Glutamatergic neuron (in vitro differentiated cells): Measurements from ENCODE around the gene AP4M1. TPM values are rescaled to one million over a fixed set of nuclear protein-coding genes. Genes with fewer than 3 reads are reported as not detected.
"Not testable (repeated sequence)": the region's sequence is repeated elsewhere in the genome, so short reads cannot be mapped to it uniquely, and the experiment has no call there.

Source experiments
- DNase-seq: peaks from one replicate; pipeline ENCODE4 v3.0.0; 2022
- H3K27ac Mint-ChIP-seq: one replicate; pipeline ENCODE4 v1.8.0; 2020; ENCODE audit warnings: mild to moderate bottlenecking, mixed read lengths, inconsistent platforms; ENCODE audit not compliant: unreplicated experiment
- H3K27me3 Mint-ChIP-seq: one replicate; pipeline ENCODE4 v1.8.0; 2020; ENCODE audit warnings: mild to moderate bottlenecking, moderate library complexity, mixed read lengths, inconsistent platforms; ENCODE audit not compliant: unreplicated experiment
- H3K36me3 Mint-ChIP-seq: one replicate; pipeline ENCODE4 v1.8.0; 2020; ENCODE audit warnings: mild to moderate bottlenecking, mixed read lengths, inconsistent platforms; ENCODE audit not compliant: unreplicated experiment
- H3K4me1 Mint-ChIP-seq: one replicate; pipeline ENCODE4 v1.8.0; 2020; ENCODE audit warnings: mild to moderate bottlenecking, low read depth, mixed read lengths, inconsistent platforms; ENCODE audit not compliant: unreplicated experiment
- H3K4me3 Mint-ChIP-seq: one replicate; pipeline ENCODE4 v1.8.0; 2020; ENCODE audit warnings: mild to moderate bottlenecking, mixed read lengths, inconsistent platforms; ENCODE audit not compliant: unreplicated experiment
- H3K9me3 Mint-ChIP-seq: one replicate; pipeline ENCODE4 v1.8.0; 2020; ENCODE audit warnings: mild to moderate bottlenecking, moderate library complexity, mixed read lengths, inconsistent platforms; ENCODE audit not compliant: unreplicated experiment
- total RNA-seq: library from RNA; stranded (reverse); fragmentation: NEBNext Ultra II Directional; extraction: Animal tissue kit (Norgen Biotek cat#: 25700); gene quantifications from one replicate; pipeline ENCODE4 v1.2.1, GENCODE V29; 2021; ENCODE audit not compliant: unreplicated experiment
- TF ChIP-seq, protein P1 (sequence below): fragments of 200-600 bp; sonication (generic); IDR thresholded peaks from one replicate; pipeline ENCODE4 v1.5.0; 2021; ENCODE audit not compliant: partially characterized antibody, unreplicated experiment

Gene AP4M1
- total RNA-seq, 1 donor from 2014 or later = 25.9 TPM

DNA sequence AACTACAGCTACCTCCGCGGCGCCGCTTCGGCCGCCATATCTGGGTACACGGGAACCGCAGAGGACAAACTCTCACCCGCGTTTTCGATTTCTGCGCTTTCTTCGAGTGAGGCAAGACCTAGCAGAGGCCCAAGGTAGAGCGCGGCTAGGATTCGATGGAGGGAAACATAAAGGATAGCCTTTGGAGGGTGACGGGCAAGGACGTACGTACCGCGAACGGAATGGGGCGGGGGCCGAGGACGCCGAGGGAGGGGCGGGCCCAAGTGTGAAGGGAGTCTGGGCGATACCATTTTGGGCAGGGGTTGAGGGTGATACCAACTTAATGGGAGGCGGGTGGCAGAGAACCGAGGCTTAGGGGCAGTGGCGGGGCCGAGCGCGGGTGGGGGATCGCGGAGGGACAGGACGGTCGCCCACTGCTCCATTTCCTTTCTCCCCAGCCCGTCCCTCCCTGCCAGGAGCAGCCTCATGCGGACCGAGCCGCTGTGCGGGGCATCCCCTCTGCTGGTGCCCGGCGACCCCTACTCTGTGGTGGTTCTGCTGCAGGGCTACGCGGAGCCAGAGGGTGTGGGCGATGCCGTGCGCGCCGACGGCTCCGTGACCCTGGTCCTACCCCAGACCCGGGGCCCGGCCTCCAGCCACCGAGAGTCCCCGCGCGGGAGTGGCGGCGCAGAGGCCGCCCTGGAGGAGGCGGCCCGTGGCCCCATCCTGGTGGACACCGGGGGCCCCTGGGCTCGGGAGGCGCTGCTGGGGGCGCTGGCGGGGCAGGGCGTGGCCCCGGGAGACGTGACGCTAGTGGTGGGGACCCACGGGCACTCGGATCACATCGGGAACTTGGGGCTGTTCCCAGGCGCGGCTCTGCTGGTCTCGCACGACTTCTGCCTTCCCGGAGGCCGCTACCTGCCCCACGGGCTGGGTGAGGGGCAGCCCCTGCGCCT is 25.8 kb downstream of the AP4M1 start, which contains the start of gene MBLAC1:
Gene MBLAC1, plus strand, starts transcription at position 37 of the 935 bp plus-strand sequence. Its CDS starts 429 bp downstream, at position 466.
- TF ChIP-seq, protein P1, sequence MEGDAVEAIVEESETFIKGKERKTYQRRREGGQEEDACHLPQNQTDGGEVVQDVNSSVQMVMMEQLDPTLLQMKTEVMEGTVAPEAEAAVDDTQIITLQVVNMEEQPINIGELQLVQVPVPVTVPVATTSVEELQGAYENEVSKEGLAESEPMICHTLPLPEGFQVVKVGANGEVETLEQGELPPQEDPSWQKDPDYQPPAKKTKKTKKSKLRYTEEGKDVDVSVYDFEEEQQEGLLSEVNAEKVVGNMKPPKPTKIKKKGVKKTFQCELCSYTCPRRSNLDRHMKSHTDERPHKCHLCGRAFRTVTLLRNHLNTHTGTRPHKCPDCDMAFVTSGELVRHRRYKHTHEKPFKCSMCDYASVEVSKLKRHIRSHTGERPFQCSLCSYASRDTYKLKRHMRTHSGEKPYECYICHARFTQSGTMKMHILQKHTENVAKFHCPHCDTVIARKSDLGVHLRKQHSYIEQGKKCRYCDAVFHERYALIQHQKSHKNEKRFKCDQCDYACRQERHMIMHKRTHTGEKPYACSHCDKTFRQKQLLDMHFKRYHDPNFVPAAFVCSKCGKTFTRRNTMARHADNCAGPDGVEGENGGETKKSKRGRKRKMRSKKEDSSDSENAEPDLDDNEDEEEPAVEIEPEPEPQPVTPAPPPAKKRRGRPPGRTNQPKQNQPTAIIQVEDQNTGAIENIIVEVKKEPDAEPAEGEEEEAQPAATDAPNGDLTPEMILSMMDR = no peak
- Mint-ChIP-seq H3K9me3 (peaks cover 2% of the 10 kb centered on the region), H3K27me3 (peaks cover 7% of the 10 kb centered on the region), H3K4me1 (no peaks in the 10 kb centered on the region), H3K36me3 (no peaks in the 10 kb centered on the region), H3K27ac (peak within 1 kb of the TSS; percentile 99), H3K4me3 (peak within 1 kb of the TSS; percentile 96)
- DNase-seq = peak; percentile 91

DNA sequence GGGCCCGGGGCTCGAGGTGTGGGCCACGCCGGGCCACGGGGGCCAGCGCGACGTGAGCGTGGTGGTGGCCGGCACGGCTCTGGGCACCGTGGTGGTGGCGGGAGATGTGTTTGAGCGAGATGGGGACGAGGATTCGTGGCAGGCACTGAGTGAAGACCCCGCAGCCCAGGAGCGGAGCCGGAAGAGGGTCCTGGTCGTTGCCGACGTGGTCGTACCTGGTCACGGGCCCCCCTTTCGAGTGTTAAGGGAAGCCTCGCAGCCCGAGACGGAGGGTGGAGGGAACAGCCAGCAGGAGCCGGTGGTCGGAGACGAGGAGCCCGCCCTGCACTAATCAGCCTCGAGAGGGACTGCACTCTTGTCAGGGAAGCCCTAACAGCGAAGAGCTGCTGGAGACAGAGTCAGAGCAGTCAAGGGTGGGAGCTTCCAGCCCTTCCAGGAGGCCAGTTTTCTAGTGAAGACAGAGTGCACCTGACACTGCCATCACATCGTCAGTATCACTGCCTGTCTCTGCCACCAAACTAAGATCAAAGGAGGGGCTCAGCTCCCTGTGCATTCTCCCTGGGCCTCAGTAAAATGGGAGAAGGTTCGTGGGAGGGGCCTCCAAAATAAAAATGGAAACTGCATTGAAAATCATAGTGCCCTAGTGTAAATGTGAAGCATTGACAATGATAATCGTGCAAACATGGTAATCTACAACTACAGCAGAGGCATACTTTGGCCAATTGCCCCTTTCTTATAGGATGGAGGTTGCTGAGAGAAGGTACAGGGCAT is 26.6 kb downstream of the AP4M1 start:
- Mint-ChIP-seq H3K36me3 (no peaks in the 10 kb centered on the region), H3K4me3 (peak overlapping the region; percentile 83), H3K27ac (peak overlapping the region; percentile 38), H3K9me3 (peaks cover 2% of the 10 kb centered on the region), H3K4me1 (peaks cover 3% of the 10 kb centered on the region), H3K27me3 (peaks cover 7% of the 10 kb centered on the region)
- TF ChIP-seq, protein P1 = no peak
- peak; percentile 56 for DNase-seq

DNA sequence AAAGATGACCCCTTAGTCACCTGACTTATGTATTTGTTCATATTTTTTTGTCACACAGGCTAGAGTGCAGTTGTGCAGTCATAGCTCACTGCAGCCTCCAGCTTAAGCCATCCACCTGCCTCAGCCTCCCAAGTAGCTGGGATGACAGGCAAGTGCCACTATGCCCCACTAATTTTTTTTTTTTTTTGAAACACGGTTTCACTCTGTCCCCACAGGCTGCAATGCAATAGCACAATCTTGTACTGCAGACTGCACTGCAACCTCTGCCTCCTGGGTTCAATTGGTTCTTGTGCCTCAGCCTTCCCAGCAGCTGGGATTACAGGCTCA is 27.2 kb downstream of the AP4M1 start:
- Mint-ChIP-seq H3K27me3 (peaks cover 7% of the 10 kb centered on the region), H3K4me1 (peaks cover 3% of the 10 kb centered on the region), H3K36me3 (no peaks in the 10 kb centered on the region), H3K9me3 (peaks cover 2% of the 10 kb centered on the region), H3K4me3 (peak overlapping the region; percentile 83), H3K27ac (peak overlapping the region; percentile 38)
- TF ChIP-seq, protein P1 = no peak
- no peak for DNase-seq

DNA sequence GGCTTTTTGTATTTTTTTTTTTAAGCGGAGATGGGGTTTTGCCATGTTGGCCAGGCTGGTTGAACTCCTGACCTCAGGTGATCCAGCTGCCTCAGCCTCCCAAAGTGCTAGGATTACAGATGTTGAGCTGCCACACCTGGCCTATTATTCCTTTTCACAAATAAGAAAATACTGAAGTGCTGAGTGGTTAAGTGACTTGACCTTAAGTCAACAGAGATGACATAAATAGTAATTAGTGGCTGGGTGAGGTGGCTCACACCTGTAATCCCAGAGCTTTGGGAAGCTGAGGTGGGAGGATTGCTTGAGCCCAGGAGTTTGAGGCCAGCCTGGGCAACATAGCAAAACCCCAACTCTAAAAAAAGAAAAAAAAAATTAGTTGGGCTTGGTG is 28.8 kb downstream of the AP4M1 start:
- DNase-seq, H3K27me3 Mint-ChIP-seq, H3K4me1 Mint-ChIP-seq, H3K36me3 Mint-ChIP-seq, H3K9me3 Mint-ChIP-seq, H3K4me3 Mint-ChIP-seq, H3K27ac Mint-ChIP-seq: not testable (repeated sequence)

DNA sequence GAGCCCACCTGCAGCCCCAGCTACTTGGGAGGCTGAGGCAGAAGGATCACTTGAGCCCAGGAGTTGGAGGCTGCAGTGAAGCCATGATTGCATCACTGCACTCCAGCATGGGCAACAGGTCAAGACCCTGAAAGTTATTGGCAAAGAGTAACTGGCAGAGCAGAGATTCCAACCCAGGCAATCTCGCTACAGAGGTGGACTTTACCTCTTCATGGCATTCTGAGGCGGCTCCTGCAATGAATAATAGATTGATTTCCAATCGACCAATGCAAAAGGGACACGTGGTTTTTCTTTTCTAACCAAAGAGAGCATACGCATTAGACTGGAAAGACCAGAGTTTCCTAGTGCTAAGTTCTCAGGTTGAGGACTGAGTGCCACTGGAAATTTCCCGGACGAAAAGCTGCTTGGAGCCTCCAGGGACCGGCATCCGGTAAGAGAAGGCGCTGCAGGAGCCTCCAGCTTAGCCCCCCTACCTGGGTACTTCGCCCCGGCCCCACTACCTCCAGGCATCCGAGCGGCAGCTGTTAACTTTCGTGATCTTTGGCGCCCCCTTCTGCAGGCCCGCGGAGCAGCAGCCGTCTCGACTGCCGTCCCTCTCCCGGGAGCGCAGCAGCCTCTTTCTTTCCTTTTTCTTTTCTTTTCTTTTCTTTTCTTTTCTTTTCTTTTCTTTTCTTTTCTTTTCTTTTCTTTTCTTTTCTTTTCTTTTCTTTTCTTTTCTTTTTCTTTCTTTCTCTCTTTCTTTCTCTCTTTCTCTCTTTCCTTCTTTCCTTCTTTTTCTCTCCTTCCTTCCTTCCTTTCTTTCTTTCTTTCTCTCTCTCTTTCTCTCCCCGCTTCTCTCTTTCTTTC is 29.4 kb downstream of the AP4M1 start:
- peaks cover 3% of the 10 kb centered on the region for H3K4me1 Mint-ChIP-seq
- peaks cover 5% of the 10 kb centered on the region for H3K27me3 Mint-ChIP-seq
- peak overlapping the region; percentile 34 for H3K4me3 Mint-ChIP-seq
- TF ChIP-seq, protein P1 = peak; percentile 87
- peak; percentile 89 for DNase-seq
- H3K27ac Mint-ChIP-seq = no peak overlapping the region
- no peaks in the 10 kb centered on the region for H3K36me3 Mint-ChIP-seq
- H3K9me3 Mint-ChIP-seq = peaks cover 2% of the 10 kb centered on the region
